Kidney (tissue), 14 donors: ENCODE results near the gene EVX2. TPM values are rescaled to one million over a fixed set of nuclear protein-coding genes. Genes with fewer than 3 reads are reported as not detected.
A peak's percentile ranks its signal among the peaks of the same experiment; 100 is the strongest.

Experiments
- DNase-seq, 5 donors: peaks; one replicate each; pipeline ENCODE4 v3.0.0-alpha.2; 2013 to 2020
- FAIRE-seq: peaks from 2 replicates; lab custom pipeline; 2012; peaks lifted over from hg19 to GRCh38; lab: Jason Lieb, UNC
- H3K27ac ChIP-seq, 2 donors: one replicate each; pipeline ENCODE4 v1.7.0; 2013; ENCODE audit warnings: low read depth in 2 of 2, low read length in 2 of 2, inconsistent platforms in 1 of 2
- H3K27me3 ChIP-seq: one replicate; pipeline ENCODE4 v1.7.1; 2013; ENCODE audit warnings: low read length, inconsistent platforms; ENCODE audit not compliant: control insufficient read depth, insufficient read depth
- H3K36me3 ChIP-seq, 3 donors: one replicate each; pipeline versions ENCODE4 v1.7.0 to v1.7.1; 2013; ENCODE audit warnings: low read length in 3 of 3, control low read depth in 1 of 3, inconsistent platforms in 1 of 3; ENCODE audit not compliant: insufficient read depth in 3 of 3, control insufficient read depth in 2 of 3
- H3K4me1 ChIP-seq, 3 donors: one replicate each; pipeline versions ENCODE4 v1.7.0 to v1.7.1; 2013; ENCODE audit warnings: low read length in 3 of 3, inconsistent platforms in 1 of 3, low read depth in 1 of 3; ENCODE audit not compliant: control insufficient read depth in 2 of 3, insufficient read depth in 2 of 3
- H3K4me3 ChIP-seq, 3 donors: one replicate each; pipeline versions ENCODE4 v1.7.0 to v1.8.1; 2013; ENCODE audit warnings: low read length in 3 of 3, control low read depth in 1 of 3, inconsistent platforms in 1 of 3
- H3K9ac ChIP-seq, 3 donors: one replicate each; pipeline versions ENCODE4 v1.7.0 to v1.7.1; 2013; ENCODE audit warnings: low read length in 3 of 3, control low read depth in 1 of 3, inconsistent platforms in 1 of 3
- H3K9me3 ChIP-seq, 3 donors: one replicate each; pipeline versions ENCODE4 v1.7.0 to v1.7.1; 2013; ENCODE audit warnings: low read length in 3 of 3, control low read depth in 1 of 3, inconsistent platforms in 1 of 3; ENCODE audit not compliant: control insufficient read depth in 2 of 3, insufficient read depth in 1 of 3
- CTCF ChIP-seq: IDR thresholded peaks from 3 replicates; pipeline ENCODE4 v1.5.1; 2012; ENCODE audit warnings: mild to moderate bottlenecking, moderate library complexity, borderline replicate concordance; ENCODE audit not compliant: insufficient read depth; ENCODE audit errors: extremely low read depth
- intact Hi-C: fragments of 100-400 bp; cut with DNase I; formaldehyde crosslinking; loops from one replicate; pipeline ENCODE4 v1.11.1; 2022
- polyA plus RNA-seq: library from polyadenylated mRNA; stranded (reverse); fragments of 350-450 nt; fragmentation: Illumina TruSeq; extraction: RNeasy Lipid Tissue Mini Kit (QIAGEN cat#74804); gene quantifications from one replicate; pipeline ENCODE4 v1.2.3, GENCODE V29; 2014; ENCODE audit warnings: low read depth, low replicate concordance; ENCODE audit not compliant: insufficient read depth
- total RNA-seq: library from RNA; stranded (reverse); fragmentation: NEBNext Ultra II Directional; extraction: Animal tissue kit (Norgen Biotek cat#: 25700); gene quantifications from one replicate; pipeline ENCODE4 v1.2.1, GENCODE V29; 2021
- donor health status: control.
- donor health status: control.
- donor health status: control.
- donor health status: control.
- donor health status: control.
- donor health status: DM: yes; HTN: yes; CAD: no.
- donor health status: Normal renal cell carcinoma (clear cell type).

EVX2 gene
- total and polyA plus RNA-seq, 2 donors from 2014 or later = not detected

DNA sequence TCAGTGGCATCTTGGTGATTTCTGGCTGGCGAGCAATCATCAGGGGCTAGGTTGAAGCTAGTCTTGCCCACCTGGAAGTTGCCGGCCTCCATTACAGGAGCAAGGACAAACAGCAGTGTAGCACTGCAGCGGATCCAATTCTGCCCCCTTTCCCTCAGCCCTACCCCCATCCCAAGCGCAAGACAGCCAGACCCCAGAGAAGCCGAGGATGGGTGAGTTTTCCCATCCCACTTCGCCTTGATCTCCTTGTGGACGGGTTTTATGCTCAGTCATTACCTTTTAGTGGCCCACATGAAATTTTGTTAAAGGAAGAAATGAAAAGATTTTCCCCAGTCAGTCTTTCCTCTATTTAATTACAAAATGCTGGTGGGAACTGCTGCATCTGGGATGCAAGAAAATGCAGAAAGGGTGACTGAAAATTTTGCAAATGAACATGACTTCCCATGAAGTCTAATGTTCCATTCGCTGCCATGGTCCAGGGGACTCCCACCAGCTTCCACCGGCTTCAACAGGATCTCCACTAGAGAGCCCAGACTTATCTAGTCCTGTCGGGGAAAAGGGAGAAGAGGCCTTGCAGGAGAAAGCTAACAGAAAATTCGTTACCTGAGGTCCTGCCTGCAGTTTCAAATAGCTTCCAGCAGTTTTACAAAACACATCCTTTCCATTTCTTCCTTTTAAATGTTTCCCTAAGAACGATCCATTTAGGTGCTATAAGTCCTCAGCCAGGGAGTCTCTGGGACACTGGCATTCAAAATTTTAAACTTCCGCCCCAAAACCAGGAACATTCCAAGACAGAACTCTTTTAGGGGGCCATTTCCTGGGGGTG is 36.8 kb upstream of the EVX2 start:
- TF ChIP-seq CTCF = no peak
- intact Hi-C loops = loop anchor here (10.0 kb wide), 2 partner anchors 524 to 1034 kb away; no protein-coding TSS in a partner anchor
- FAIRE-seq = no peak

DNA sequence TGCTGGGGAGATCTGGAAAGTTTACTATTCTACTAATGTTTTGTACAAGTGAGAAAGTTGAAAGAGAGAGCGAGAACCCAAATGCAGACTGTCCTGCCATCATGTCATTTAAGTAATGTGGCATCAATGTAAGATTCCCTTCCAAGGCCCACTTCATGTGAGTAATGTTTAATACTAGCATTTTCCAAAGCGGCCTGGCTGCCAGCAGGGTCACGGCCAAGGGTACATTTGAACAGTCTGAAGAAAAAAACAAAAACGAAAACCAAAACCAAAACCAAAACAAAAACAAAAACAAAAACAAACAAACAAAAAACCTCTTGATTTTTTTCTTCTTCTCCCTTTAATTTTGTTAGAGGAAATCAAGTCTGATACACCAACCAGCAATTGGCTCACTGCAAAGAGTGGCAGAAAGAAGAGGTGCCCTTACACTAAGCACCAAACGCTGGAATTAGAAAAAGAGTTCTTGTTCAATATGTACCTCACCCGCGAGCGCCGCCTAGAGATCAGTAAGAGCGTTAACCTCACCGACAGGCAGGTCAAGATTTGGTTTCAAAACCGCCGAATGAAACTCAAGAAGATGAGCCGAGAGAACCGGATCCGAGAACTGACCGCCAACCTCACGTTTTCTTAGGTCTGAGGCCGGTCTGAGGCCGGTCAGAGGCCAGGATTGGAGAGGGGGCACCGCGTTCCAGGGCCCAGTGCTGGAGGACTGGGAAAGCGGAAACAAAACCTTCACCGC is 35.0 kb upstream of the EVX2 start:
- H3K27ac ChIP-seq = peak overlapping the region; percentile 93 to 94
- no peak for FAIRE-seq
- peak; percentile 90 to 97 (median 91) for DNase-seq
- H3K27me3 ChIP-seq = no peaks in the 10 kb centered on the region
- H3K36me3 ChIP-seq = peaks cover 0 to 8% (median 0%) of the 10 kb centered on the region in 3 donors
- peaks cover 0 to 15% (median 2%) of the 10 kb centered on the region in 3 donors for H3K4me1 ChIP-seq
- TF ChIP-seq CTCF = peak; percentile 56
- intact Hi-C loops = no loop called here
- H3K4me3 ChIP-seq = peak overlapping the region; percentile 62 to 89 (median 69)
- peak overlapping the region; percentile 59 to 97 (median 62) for H3K9ac ChIP-seq
- no peaks in the 10 kb centered on the region for H3K9me3 ChIP-seq

More for the DNA sequence above, 36.8 kb upstream of the EVX2 start:
- Histone ChIP-seq H3K9me3 (no peaks in the 10 kb centered on the region), H3K4me1 (peaks cover under 1 to 15% (median 6%) of the 10 kb centered on the region in 3 donors), H3K4me3 (peak overlapping the region; percentile 5 to 89 (median 72)), H3K36me3 (peaks cover 0 to 8% (median 0%) of the 10 kb centered on the region in 3 donors), H3K27me3 (no peaks in the 10 kb centered on the region), H3K27ac (peak overlapping the region; percentile 91 to 95), H3K9ac (peak overlapping the region; percentile 59 to 97 (median 60))
- DNase-seq = peak in 4 of 5 donors; percentile 47 to 88 (median 66)

GRCh38 chr2:176117823-176118371 is 34.1 kb upstream of the EVX2 start:
- Histone ChIP-seq H3K4me1 (peaks cover 0 to 15% (median 2%) of the 10 kb centered on the region in 3 donors), H3K9me3 (no peaks in the 10 kb centered on the region), H3K36me3 (peaks cover 0 to 8% (median 0%) of the 10 kb centered on the region in 3 donors), H3K4me3 (peak overlapping the region; percentile 62 to 89 (median 69)), H3K27me3 (no peaks in the 10 kb centered on the region), H3K27ac (peak overlapping the region; percentile 93 to 94), H3K9ac (peak overlapping the region; percentile 59 to 97 (median 62))
- no peak for TF ChIP-seq CTCF
- intact Hi-C loops = no loop called here
- FAIRE-seq (no peak), DNase-seq (peak in 1 of 5 donors; percentile 33)
